Lower leg skin (tissue), 3 donors: ENCODE measurements around the gene HSPA4.
"Not testable (repeated sequence)": the region's sequence is repeated elsewhere in the genome, so short reads cannot be mapped to it uniquely, and the experiment has no call there.

Experiments
- CTCF ChIP-seq, 3 donors: fragments of 450-650 bp; IDR thresholded peaks; one replicate each; pipeline ENCODE4 v1.5.1; 2016; ENCODE audit warnings: antibody characterized with exemption in 3 of 3, mild to moderate bottlenecking in 3 of 3, moderate library complexity in 2 of 3
- POLR2A ChIP-seq, 2 donors: fragments of 450-650 bp; IDR thresholded peaks; one replicate each; pipeline ENCODE4 v1.6.1; 2016 to 2017; ENCODE audit warnings: antibody characterized with exemption in 2 of 2, mild to moderate bottlenecking in 1 of 2, moderate library complexity in 1 of 2

GRCh38 chr5:133136890-133137289 is 85.1 kb downstream of the HSPA4 start:
- not testable (repeated sequence) for TF ChIP-seq CTCF, POLR2A (IDR thresholded peaks at IDR 0.05)
